Measurements from ENCODE around the gene PROCR.

GRCh38 chr20:35135867-35136586 lies 35.8 kb upstream of the PROCR start:
- TF ChIP-seq CTCF (conservative IDR thresholded peaks at IDR 0.05; ENCODE audit: low read length) (no peak), EZH2phosphoT487 (IDR thresholded peaks at IDR 0.05; ENCODE audit: borderline replicate concordance) (no peak)

Measured in Loucy (cell line).